ENCODE measurements around the gene TCF7L2. TPM values are rescaled to one million over a fixed set of nuclear protein-coding genes. Genes with fewer than 3 reads are reported as not detected.

Gene TCF7L2
- polyA plus RNA-seq, 1 donor from 2014 or later: 1.7 TPM

GRCh38 chr10:113129117-113129516 is 179.1 kb downstream of the TCF7L2 start:
- H3K9ac ChIP-seq (ENCODE audit: low read length): no peak overlapping the region
- H3K9me3 ChIP-seq (ENCODE audit: low read length): no peaks in the 10 kb centered on the region
- H3K9me2 ChIP-seq (ENCODE audit: insufficient read depth, low read length): no peaks in the 10 kb centered on the region
- H3K4me2 ChIP-seq (ENCODE audit: low read length): no peak overlapping the region
- H3F3A ChIP-seq (ENCODE audit: insufficient read depth, low read length, poor library complexity, severe bottlenecking): no peaks in the 10 kb centered on the region
- peaks cover 37% of the 10 kb centered on the region for H3K27me3 ChIP-seq (ENCODE audit: insufficient read depth, low read depth, low read length)
- no peak overlapping the region for H2AFZ ChIP-seq (ENCODE audit: low read depth, low read length)
- no peak overlapping the region for H3K27ac ChIP-seq (ENCODE audit: low read length)
- no peaks in the 10 kb centered on the region for H3K36me3 ChIP-seq (ENCODE audit: insufficient read depth, low read length)
- H3K79me2 ChIP-seq (replicated peaks; ENCODE audit: insufficient read depth, low read length): peaks cover 15% of the 10 kb centered on the region
- no peaks in the 10 kb centered on the region for H4K20me1 ChIP-seq (ENCODE audit: insufficient read depth)
- TF ChIP-seq TAF1 (IDR thresholded peaks at IDR 0.05; ENCODE audit: low read depth): no peak
- TF ChIP-seq EP300 (conservative IDR thresholded peaks at IDR 0.05; ENCODE audit: poor library complexity, severe bottlenecking): no peak
- no peak for TF ChIP-seq SMC3 (conservative IDR thresholded peaks at IDR 0.05; ENCODE audit: poor library complexity)
- no peak for TF ChIP-seq MXI1 (conservative IDR thresholded peaks at IDR 0.05; ENCODE audit: poor library complexity, severe bottlenecking)
- TF ChIP-seq EZH2 (IDR thresholded peaks at IDR 0.05; ENCODE audit: borderline replicate concordance, insufficient read depth, low read length, poor library complexity, severe bottlenecking): no peak
- TF ChIP-seq POLR2AphosphoS5 (IDR thresholded peaks at IDR 0.05): no peak
- no peak for TF ChIP-seq CTCF (IDR thresholded peaks at IDR 0.05; ENCODE audit: poor library complexity, severe bottlenecking)
- TF ChIP-seq, protein P1, sequence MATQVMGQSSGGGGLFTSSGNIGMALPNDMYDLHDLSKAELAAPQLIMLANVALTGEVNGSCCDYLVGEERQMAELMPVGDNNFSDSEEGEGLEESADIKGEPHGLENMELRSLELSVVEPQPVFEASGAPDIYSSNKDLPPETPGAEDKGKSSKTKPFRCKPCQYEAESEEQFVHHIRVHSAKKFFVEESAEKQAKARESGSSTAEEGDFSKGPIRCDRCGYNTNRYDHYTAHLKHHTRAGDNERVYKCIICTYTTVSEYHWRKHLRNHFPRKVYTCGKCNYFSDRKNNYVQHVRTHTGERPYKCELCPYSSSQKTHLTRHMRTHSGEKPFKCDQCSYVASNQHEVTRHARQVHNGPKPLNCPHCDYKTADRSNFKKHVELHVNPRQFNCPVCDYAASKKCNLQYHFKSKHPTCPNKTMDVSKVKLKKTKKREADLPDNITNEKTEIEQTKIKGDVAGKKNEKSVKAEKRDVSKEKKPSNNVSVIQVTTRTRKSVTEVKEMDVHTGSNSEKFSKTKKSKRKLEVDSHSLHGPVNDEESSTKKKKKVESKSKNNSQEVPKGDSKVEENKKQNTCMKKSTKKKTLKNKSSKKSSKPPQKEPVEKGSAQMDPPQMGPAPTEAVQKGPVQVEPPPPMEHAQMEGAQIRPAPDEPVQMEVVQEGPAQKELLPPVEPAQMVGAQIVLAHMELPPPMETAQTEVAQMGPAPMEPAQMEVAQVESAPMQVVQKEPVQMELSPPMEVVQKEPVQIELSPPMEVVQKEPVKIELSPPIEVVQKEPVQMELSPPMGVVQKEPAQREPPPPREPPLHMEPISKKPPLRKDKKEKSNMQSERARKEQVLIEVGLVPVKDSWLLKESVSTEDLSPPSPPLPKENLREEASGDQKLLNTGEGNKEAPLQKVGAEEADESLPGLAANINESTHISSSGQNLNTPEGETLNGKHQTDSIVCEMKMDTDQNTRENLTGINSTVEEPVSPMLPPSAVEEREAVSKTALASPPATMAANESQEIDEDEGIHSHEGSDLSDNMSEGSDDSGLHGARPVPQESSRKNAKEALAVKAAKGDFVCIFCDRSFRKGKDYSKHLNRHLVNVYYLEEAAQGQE (IDR thresholded peaks at IDR 0.05; ENCODE audit: borderline replicate concordance): no peak
- TF ChIP-seq RAD21 (conservative IDR thresholded peaks at IDR 0.05): no peak
- peak overlapping the region; percentile 21 for H3K4me3 ChIP-seq (ENCODE audit: low read length)

DNA sequence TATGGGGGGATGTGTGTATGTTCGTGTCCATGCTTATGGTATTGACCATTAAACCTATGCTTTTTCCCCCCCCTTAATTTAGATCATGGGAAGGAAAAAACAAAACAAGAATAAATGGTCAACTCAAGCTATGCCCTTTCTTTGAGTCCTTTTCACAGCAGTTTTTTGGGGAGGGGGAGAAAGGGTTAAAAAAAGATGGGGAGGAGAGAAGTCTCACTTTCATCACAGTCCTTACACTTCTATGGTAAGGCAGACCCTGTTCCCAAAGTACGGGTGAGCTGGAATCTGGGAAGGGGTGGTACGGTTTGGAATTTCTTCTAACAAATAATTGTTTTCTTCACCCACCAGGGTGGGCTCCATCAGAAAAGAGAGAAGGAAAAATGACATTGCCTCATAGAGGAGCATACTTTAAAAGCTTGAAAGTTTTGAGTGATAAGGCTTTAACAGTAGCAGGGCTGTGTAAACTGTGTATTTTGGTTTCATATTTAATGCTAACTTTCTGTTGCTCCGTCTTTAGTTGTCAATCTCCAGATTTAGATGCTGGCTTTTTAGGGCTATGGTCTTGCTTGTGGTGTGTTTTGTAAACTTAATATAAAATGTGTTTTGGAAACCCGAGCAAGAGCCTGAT is 180.1 kb downstream of the TCF7L2 start:
- no peaks in the 10 kb centered on the region for H3K9me2 ChIP-seq (ENCODE audit: insufficient read depth, low read length)
- no peaks in the 10 kb centered on the region for H3K36me3 ChIP-seq (ENCODE audit: insufficient read depth, low read length)
- no peak for TF ChIP-seq RAD21 (conservative IDR thresholded peaks at IDR 0.05)
- no peak for TF ChIP-seq SMC3 (conservative IDR thresholded peaks at IDR 0.05; ENCODE audit: poor library complexity)
- TF ChIP-seq MXI1 (conservative IDR thresholded peaks at IDR 0.05; ENCODE audit: poor library complexity, severe bottlenecking): no peak
- no peaks in the 10 kb centered on the region for H3K9me3 ChIP-seq (ENCODE audit: low read length)
- no peaks in the 10 kb centered on the region for H3F3A ChIP-seq (ENCODE audit: insufficient read depth, low read length, poor library complexity, severe bottlenecking)
- H3K4me3 ChIP-seq (ENCODE audit: low read length): no peak overlapping the region
- H4K20me1 ChIP-seq (ENCODE audit: insufficient read depth): no peaks in the 10 kb centered on the region
- peaks cover 9% of the 10 kb centered on the region for H3K79me2 ChIP-seq (replicated peaks; ENCODE audit: insufficient read depth, low read length)
- H3K27ac ChIP-seq (ENCODE audit: low read length): no peak overlapping the region
- H3K27me3 ChIP-seq (ENCODE audit: insufficient read depth, low read depth, low read length): peaks cover 37% of the 10 kb centered on the region
- no peak overlapping the region for H2AFZ ChIP-seq (ENCODE audit: low read depth, low read length)
- H3K4me2 ChIP-seq (ENCODE audit: low read length): no peak overlapping the region
- no peak overlapping the region for H3K9ac ChIP-seq (ENCODE audit: low read length)
